ENCODE data around the gene MYZAP. TPM values are rescaled to one million over a fixed set of nuclear protein-coding genes. Genes with fewer than 3 reads are reported as not detected.

The MYZAP gene
- total and polyA plus RNA-seq, 10 of the 15 experiments (the other 5 are each of a cell fraction or from before 2014, with no cell fraction given): not detected

DNA sequence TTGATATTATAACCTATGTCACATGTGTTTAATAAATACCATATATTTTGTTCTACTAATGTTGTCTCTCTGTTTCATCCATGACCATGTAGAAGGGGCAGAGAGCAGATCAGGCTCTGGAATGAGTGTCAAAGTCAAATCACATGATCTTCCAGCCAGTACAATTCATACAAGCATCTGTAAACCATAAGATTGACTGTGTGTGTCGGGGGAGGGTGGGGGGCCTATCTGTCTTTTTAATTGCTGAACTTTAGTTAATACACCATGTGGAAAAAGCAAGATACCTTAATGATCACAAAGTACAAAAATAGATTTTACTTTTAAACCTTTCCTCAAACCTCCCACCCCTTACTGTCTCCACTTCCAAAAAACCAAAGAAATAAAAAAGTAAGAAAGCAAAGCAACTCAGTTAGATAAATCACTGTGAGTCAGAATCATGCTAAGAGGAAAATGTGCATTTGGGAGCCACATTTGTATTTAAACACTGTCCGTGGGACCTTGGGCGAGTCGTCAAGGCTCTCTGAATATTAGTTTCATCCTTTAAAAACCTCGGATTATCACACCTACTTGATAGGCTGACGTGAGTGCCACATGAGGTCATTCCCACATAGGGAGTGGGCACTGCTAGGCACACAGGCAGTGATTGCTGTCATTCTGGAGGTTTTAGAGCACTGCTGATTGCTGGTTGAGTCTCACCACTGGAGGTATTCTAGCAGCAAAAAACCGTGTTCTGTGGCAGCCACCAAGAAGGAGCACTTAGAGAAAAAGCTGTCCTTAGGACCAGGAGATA, 93.8 kb downstream of the MYZAP start (continued):
- TF ChIP-seq NFXL1 (IDR thresholded peaks at IDR 0.05; ENCODE audit: borderline replicate concordance): no peak
- TF ChIP-seq JUNB (IDR thresholded peaks at IDR 0.05): no peak
- TF ChIP-seq TCF3 (IDR thresholded peaks at IDR 0.05; ENCODE audit: borderline replicate concordance, insufficient read depth, low read depth, low read length): no peak

DNA sequence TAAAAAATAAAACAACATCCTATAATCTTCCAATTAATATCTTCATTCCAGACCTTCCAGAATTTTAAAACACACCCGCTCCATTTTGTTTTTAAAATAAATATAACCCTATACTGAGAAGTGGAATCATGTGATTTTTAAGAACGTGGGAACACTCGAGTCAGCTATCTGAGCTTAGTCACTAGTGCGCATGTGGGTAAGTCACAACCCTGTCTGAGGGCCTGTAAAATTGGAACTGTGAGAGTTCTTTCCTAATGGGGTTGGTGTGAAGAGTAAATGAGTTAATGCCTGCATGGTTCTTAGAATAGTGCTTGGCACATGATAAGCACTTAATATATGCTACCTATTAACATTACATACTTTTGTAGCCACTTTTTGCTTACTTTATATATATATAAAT, 95.0 kb downstream of the MYZAP start:
- intact Hi-C loops (cut with micrococcal nuclease; ENCODE audit: unreplicated experiment) (no loop called here), in situ Hi-C loops (cut with MboI) (no loop called here)
- no peak for DNase-seq (ENCODE audit: low read depth, low spot score)
- 93% methylated on average over 4 of the region's 4 CpGs for WGBS (ENCODE audit: insufficient coverage, insufficient replicate concordance, low lambda C conversion rate, missing lambda C conversion rate)
- Histone ChIP-seq H3K36me3 (ENCODE audit: control insufficient read depth in 2 of 2, insufficient read depth in 2 of 2, low read length in 1 of 2) (no peaks in the 10 kb centered on the region), H3K27ac (ENCODE audit: control insufficient read depth, insufficient read depth) (no peak overlapping the region), H3K4me2 (ENCODE audit: control insufficient read depth, insufficient read depth) (no peak overlapping the region), H2AFZ (ENCODE audit: control insufficient read depth, low read depth, low read length) (no peak overlapping the region), H3K9me3 (replicated peaks; ENCODE audit: control insufficient read depth, insufficient read depth, low read length) (no peaks in the 10 kb centered on the region), H3K4me3 (no peak overlapping the region), H3K4me1 (ENCODE audit: control insufficient read depth, insufficient read depth, low read length) (no peaks in the 10 kb centered on the region), H3K9ac (ENCODE audit: control insufficient read depth, insufficient read depth, low read length) (no peak overlapping the region), H3K27me3 (replicated peaks in 1 of 2; ENCODE audit: control insufficient read depth in 2 of 2, insufficient read depth in 2 of 2, low read length in 1 of 2) (no peaks in the 10 kb centered on the region), H3K79me2 (ENCODE audit: control insufficient read depth, insufficient read depth, low read length) (no peaks in the 10 kb centered on the region), H4K20me1 (ENCODE audit: control insufficient read depth, insufficient read depth) (no peaks in the 10 kb centered on the region)
- ChIA-PET SMC1A (ENCODE audit: uncharacterized antibody, unreplicated experiment) (no interaction called here), RAD21 (ENCODE audit: unreplicated experiment) (interaction anchor here (1.0 kb wide), 1 partner anchor 122 kb away, joined by 3 read pairs; no protein-coding TSS in a partner anchor), POLR2A (no interaction called here), CTCF (interaction anchor here (1.2 kb wide), 1 partner anchor 9 kb away, joined by 3 read pairs; no protein-coding TSS in a partner anchor)
- TF ChIP-seq RAD21 (IDR thresholded peaks at IDR 0.05; ENCODE audit: insufficient read depth, low read depth, low read length): no peak
- no peak for TF ChIP-seq BACH1 (IDR thresholded peaks at IDR 0.05; ENCODE audit: borderline replicate concordance)
- TF ChIP-seq, protein P1, sequence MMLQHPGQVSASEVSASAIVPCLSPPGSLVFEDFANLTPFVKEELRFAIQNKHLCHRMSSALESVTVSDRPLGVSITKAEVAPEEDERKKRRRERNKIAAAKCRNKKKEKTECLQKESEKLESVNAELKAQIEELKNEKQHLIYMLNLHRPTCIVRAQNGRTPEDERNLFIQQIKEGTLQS (IDR thresholded peaks at IDR 0.05; ENCODE audit: borderline replicate concordance, extremely low read depth, low read depth, low read length): no peak
- ATAC-seq: no peak
- BruUV-seq (replicated peaks): no TSS peak
- no peak for FAIRE-seq

All from GM12878 (cell line).